Mammary epithelial cell (primary cell): Measurements from ENCODE around the gene ANKS1B.
"Not testable (repeated sequence)": the region's sequence is repeated elsewhere in the genome, so short reads cannot be mapped to it uniquely, and the experiment has no call there.

Experiments used
- EZH2 ChIP-seq: IDR thresholded peaks from 2 replicates; pipeline ENCODE4 v1.6.1; 2012; ENCODE audit warnings: low read length, inconsistent platforms, borderline replicate concordance
- TF ChIP-seq, protein P1 (sequence below), 2 donors: IDR thresholded peaks in 1 of 2; conservative IDR thresholded peaks in 1 of 2; 2 replicates each; pipeline ENCODE4 v1.5.1; 2011 to 2012; ENCODE audit warnings: inconsistent platforms in 2 of 2, low read length in 2 of 2, mild to moderate bottlenecking in 2 of 2, control low read depth in 1 of 2, low read depth in 1 of 2; ENCODE audit not compliant: insufficient read depth in 1 of 2; ENCODE audit errors: extremely low read depth in 1 of 2

DNA sequence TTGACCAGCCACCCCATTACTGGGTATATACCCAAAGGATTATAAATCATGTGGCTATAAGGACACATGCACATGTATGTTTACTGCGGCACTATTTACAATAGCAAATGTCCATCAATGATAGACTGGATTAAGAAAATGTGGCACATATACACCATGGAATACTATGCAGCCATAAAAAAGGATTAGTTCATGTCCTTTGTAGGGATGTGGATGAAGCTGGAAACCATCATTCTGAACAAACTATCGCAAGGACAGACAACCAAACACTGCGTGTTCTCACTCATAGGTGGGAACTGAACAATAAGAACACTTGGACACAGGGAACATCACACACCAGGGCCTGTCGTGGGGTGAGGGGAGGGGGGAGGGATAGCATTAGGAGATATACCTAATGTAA is 31.6 kb upstream of the ANKS1B start:
- TF ChIP-seq, protein P1, sequence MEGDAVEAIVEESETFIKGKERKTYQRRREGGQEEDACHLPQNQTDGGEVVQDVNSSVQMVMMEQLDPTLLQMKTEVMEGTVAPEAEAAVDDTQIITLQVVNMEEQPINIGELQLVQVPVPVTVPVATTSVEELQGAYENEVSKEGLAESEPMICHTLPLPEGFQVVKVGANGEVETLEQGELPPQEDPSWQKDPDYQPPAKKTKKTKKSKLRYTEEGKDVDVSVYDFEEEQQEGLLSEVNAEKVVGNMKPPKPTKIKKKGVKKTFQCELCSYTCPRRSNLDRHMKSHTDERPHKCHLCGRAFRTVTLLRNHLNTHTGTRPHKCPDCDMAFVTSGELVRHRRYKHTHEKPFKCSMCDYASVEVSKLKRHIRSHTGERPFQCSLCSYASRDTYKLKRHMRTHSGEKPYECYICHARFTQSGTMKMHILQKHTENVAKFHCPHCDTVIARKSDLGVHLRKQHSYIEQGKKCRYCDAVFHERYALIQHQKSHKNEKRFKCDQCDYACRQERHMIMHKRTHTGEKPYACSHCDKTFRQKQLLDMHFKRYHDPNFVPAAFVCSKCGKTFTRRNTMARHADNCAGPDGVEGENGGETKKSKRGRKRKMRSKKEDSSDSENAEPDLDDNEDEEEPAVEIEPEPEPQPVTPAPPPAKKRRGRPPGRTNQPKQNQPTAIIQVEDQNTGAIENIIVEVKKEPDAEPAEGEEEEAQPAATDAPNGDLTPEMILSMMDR (conservative IDR thresholded peaks at IDR 0.05 in 1 of 2, IDR thresholded peaks at IDR 0.05 in 1 of 2; ENCODE audit: extremely low read depth in 1 of 2, insufficient read depth in 1 of 2, low read depth in 1 of 2, low read length in 2 of 2), result not testable (repeated sequence)
- not testable (repeated sequence) for TF ChIP-seq EZH2
